Muscle of leg (tissue), 11 donors: Measurements from ENCODE around the gene OPN4. TPM values are rescaled to one million over a fixed set of nuclear protein-coding genes. Genes with fewer than 3 reads are reported as not detected.

ENCODE experiments used
- DNase-seq: peaks from one replicate; pipeline ENCODE4 v3.0.0; 2013
- H3K27ac ChIP-seq: one replicate; pipeline ENCODE4 v1.5.1; 2013; ENCODE audit warnings: mild to moderate bottlenecking, low read length, control low read depth
- H3K27me3 ChIP-seq: one replicate; pipeline ENCODE4 v1.6.1; 2013; ENCODE audit warnings: low read length; ENCODE audit not compliant: control insufficient read depth, insufficient read depth
- H3K36me3 ChIP-seq: one replicate; pipeline ENCODE4 v1.6.1; 2013; ENCODE audit warnings: low read length; ENCODE audit not compliant: control insufficient read depth, insufficient read depth
- H3K4me1 ChIP-seq: one replicate; pipeline ENCODE4 v1.6.1; 2013; ENCODE audit warnings: low read length; ENCODE audit not compliant: control insufficient read depth, insufficient read depth
- H3K4me3 ChIP-seq: one replicate; pipeline ENCODE4 v1.5.1; 2013; ENCODE audit warnings: low read length, control low read depth
- H3K9me3 ChIP-seq: replicated peaks from 2 replicates; pipeline ENCODE4 v1.6.1; 2013; ENCODE audit warnings: low read depth, low read length; ENCODE audit not compliant: control insufficient read depth
- WGBS: methylation state at CpG from one replicate; pipeline ENCODE4 v1.1.5; 2013; ENCODE audit warnings: missing lambda C conversion rate; ENCODE audit not compliant: insufficient coverage; 5-methylcytosine and 5-hydroxymethylcytosine counted together
- polyA plus RNA-seq, 8 donors: library from polyadenylated mRNA; unstranded; fragments of 120-200 nt; gene quantifications; one replicate each; pipeline versions ENCODE4 v1.2.1 to v1.2.3, GENCODE V29; 2013; ENCODE audit warnings: inconsistent platforms in 1 of 8, low replicate concordance in 1 of 8; ENCODE audit not compliant: insufficient read length in 8 of 8, insufficient read depth in 1 of 8
- total RNA-seq: library from RNA; stranded (reverse); fragments of 120-200 nt; gene quantifications from one replicate; pipeline ENCODE4 v1.2.4, GENCODE V29; 2013

Gene OPN4
- total and polyA plus RNA-seq, 9 donors, result 0.04 to 2.8 (median 1.5) TPM

GRCh38 chr10:86678999-86679792, 24.8 kb downstream of the OPN4 start:
- Histone ChIP-seq H3K27me3 (no peaks in the 10 kb centered on the region), H3K27ac (peak overlapping the region; percentile 49), H3K4me3 (no peak overlapping the region), H3K36me3 (peaks cover 58% of the 10 kb centered on the region), H3K9me3 (no peaks in the 10 kb centered on the region), H3K4me1 (peaks cover 96% of the 10 kb centered on the region)
- 81% methylated on average over 10 of the region's 13 CpGs for WGBS
- DNase-seq, result peak; percentile 55

- WGBS, result 78% methylated on average over 14 of the region's 14 CpGs
- DNase-seq, result no peak
- H3K36me3 ChIP-seq, result peaks cover 57% of the 10 kb centered on the region
- H3K4me3 ChIP-seq, result no peak overlapping the region
- peaks cover 96% of the 10 kb centered on the region for H3K4me1 ChIP-seq
- no peaks in the 10 kb centered on the region for H3K9me3 ChIP-seq
- peak overlapping the region; percentile 69 for H3K27ac ChIP-seq
- H3K27me3 ChIP-seq, result peaks cover 4% of the 10 kb centered on the region
These were observed 26.7 kb downstream of the OPN4 start for GRCh38 chr10:86681047-86681446.

DNA sequence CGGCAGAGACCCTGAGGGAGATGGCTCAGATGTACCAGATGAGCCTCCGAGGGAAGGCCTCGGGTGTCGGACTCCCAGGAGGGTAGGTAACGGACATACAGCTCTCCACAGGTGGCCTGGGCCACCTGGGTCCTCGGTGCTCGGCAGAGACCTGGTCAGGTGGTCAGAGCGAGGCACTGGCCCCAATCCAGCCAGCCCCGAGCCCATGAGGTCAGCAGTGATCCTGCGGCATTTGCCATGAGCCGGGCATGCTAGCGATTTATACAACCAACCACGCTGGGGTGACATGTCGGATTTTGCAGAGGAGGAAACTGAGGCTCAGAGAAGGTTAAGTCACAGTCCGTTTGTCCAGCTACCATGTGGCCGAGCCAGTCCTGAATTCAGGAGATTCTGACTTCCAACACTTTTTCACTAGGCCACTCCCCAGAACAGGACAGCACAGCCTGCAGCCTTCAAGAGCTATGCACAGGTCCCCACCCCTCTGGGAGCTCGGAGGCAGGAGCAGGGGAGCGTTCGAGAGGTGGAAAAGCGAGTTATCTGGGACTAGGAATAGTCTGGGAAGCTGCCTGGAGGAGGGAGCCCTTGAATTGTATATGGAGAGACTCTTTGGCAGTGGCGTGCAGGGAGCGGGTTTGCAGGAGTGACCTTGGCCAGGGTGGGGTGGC, 27.5 kb downstream of the OPN4 start:
- Histone ChIP-seq H3K27ac (peak overlapping the region; percentile 69), H3K9me3 (no peaks in the 10 kb centered on the region), H3K4me1 (peaks cover 96% of the 10 kb centered on the region), H3K4me3 (no peak overlapping the region), H3K27me3 (peaks cover 4% of the 10 kb centered on the region), H3K36me3 (peaks cover 59% of the 10 kb centered on the region)
- no peak for DNase-seq
- WGBS, result 74% methylated on average over 20 of the region's 22 CpGs

DNA sequence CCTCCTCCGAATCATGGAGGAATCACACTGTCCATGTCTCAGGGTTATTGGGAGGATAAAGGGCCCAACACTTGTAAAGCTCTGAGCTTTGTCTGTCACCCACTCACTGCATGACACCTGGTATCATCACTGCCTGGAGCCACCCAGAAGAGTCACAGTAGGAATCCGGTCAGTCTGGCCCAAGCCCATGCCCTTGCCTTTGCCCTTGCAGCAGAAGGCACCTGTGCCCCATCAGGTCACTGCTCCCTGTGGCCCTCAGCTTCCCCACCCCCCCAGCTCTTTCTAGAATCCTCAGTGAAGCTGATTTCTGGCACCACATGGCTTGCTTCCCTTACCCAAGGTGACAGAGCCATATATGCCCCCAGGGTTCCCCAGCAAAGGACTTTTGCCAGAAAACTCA, 28.3 kb downstream of the OPN4 start:
- Histone ChIP-seq H3K27me3 (peaks cover 6% of the 10 kb centered on the region), H3K27ac (peak overlapping the region; percentile 69), H3K36me3 (peaks cover 65% of the 10 kb centered on the region), H3K4me1 (peaks cover 96% of the 10 kb centered on the region), H3K4me3 (no peak overlapping the region), H3K9me3 (no peaks in the 10 kb centered on the region)
- DNase-seq, result no peak
- WGBS, result 76% methylated on average over 2 of the region's 2 CpGs

GRCh38 chr10:86684331-86685097, 30.2 kb downstream of the OPN4 start:
- H3K27me3 ChIP-seq, result peaks cover 6% of the 10 kb centered on the region
- DNase-seq, result peak; percentile 79
- 32% methylated on average over 2 of the region's 9 CpGs for WGBS
- H3K36me3 ChIP-seq, result peaks cover 67% of the 10 kb centered on the region
- H3K27ac ChIP-seq, result peak overlapping the region; percentile 82
- peaks cover 90% of the 10 kb centered on the region for H3K4me1 ChIP-seq
- H3K9me3 ChIP-seq, result no peaks in the 10 kb centered on the region
- H3K4me3 ChIP-seq, result no peak overlapping the region

- 74% methylated on average over 9 of the region's 9 CpGs for WGBS
- H3K4me1 ChIP-seq, result peaks cover 88% of the 10 kb centered on the region
- peaks cover 69% of the 10 kb centered on the region for H3K36me3 ChIP-seq
- H3K27me3 ChIP-seq, result peaks cover 6% of the 10 kb centered on the region
- DNase-seq, result no peak
- H3K9me3 ChIP-seq, result no peaks in the 10 kb centered on the region
- H3K27ac ChIP-seq, result peak overlapping the region; percentile 82
- no peak overlapping the region for H3K4me3 ChIP-seq
These were observed 31.1 kb downstream of the OPN4 start for GRCh38 chr10:86685416-86685815.

- H3K27me3 ChIP-seq, result peaks cover 6% of the 10 kb centered on the region
- H3K27ac ChIP-seq, result peak overlapping the region; percentile 20
- no peaks in the 10 kb centered on the region for H3K9me3 ChIP-seq
- H3K4me1 ChIP-seq, result peaks cover 87% of the 10 kb centered on the region
- H3K4me3 ChIP-seq, result no peak overlapping the region
- WGBS, result 77% methylated on average over 7 of the region's 13 CpGs
- no peak for DNase-seq
- peaks cover 72% of the 10 kb centered on the region for H3K36me3 ChIP-seq
These were observed 31.7 kb downstream of the OPN4 start for GRCh38 chr10:86685893-86686632.

DNA sequence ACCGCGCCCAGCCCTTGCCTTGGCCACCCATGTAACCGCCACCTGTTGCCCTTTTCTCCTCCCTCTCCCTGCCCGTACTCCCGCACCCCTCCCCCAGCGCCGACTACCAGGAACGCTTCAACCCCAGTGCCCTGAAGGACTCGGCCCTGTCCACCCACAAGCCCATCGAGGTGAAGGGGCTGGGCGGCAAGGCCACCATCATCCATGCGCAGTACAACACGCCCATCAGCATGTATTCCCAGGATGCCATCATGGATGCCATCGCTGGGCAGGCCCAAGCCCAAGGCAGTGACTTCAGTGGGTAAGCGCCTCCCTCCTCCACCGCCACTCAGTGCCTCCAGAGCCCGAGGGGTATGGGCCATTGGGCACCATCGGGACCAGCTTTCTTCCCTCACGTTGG, 32.6 kb downstream of the OPN4 start:
- H3K4me3 ChIP-seq, result no peak overlapping the region
- DNase-seq, result no peak
- H3K4me1 ChIP-seq, result peaks cover 80% of the 10 kb centered on the region
- 92% methylated on average over 18 of the region's 19 CpGs for WGBS
- H3K27me3 ChIP-seq, result peaks cover 6% of the 10 kb centered on the region
- peaks cover 73% of the 10 kb centered on the region for H3K36me3 ChIP-seq
- peak overlapping the region; percentile 71 for H3K27ac ChIP-seq
- no peaks in the 10 kb centered on the region for H3K9me3 ChIP-seq

GRCh38 chr10:86687750-86688149, 33.4 kb downstream of the OPN4 start:
- Histone ChIP-seq H3K36me3 (peaks cover 68% of the 10 kb centered on the region), H3K4me1 (peaks cover 79% of the 10 kb centered on the region), H3K27me3 (peaks cover 6% of the 10 kb centered on the region), H3K27ac (peak overlapping the region; percentile 51), H3K4me3 (no peak overlapping the region), H3K9me3 (no peaks in the 10 kb centered on the region)
- no CpG with 5 or more reads among the region's 4 CpGs for WGBS
- no peak for DNase-seq
